ENCODE results near the gene FXYD5.

GRCh38 chr19:35157431-35157830 lies 2.9 kb downstream of the FXYD5 start:
- no peak for TF ChIP-seq CTCF (conservative IDR thresholded peaks at IDR 0.05; ENCODE audit: low read depth, low read length)
- no peak for TF ChIP-seq EZH2 (IDR thresholded peaks at IDR 0.05; ENCODE audit: borderline replicate concordance, low read depth, low read length, poor library complexity, severe bottlenecking)

Data from A673 (cell line).